GM19372 (cell line): ENCODE data around the gene HDAC10.
A peak's percentile ranks its signal among the peaks of the same experiment; 100 is the strongest.

ENCODE experiments used
- ATAC-seq: cut with Tn5 transposase; IDR thresholded peaks from one replicate; pipeline ENCODE4 v1.9.1; 2021; ENCODE audit warnings: mild to moderate bottlenecking, low read depth, moderate library complexity; ENCODE audit not compliant: unreplicated experiment

Gene HDAC10

DNA sequence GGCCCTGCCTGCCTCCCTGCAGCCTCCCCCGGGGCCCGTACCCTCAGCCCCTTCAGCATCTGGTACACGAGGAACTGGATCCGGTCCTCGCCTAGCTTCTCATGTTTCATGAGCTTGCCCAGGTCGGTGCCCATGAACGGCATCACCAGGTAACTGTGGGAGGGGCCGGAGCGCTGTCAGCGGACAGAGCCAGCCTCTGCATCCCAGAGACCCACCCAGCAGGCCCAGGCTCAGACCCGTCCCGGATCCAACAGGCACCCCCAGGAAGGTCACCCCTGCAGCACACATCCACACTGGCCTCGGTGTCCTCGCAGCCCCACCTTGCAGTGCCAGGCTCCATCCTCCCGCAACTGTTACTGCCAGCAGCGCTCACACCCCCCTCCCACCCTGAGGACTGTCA lies 6.0 kb upstream of the HDAC10 start:
- ATAC-seq = no peak

DNA sequence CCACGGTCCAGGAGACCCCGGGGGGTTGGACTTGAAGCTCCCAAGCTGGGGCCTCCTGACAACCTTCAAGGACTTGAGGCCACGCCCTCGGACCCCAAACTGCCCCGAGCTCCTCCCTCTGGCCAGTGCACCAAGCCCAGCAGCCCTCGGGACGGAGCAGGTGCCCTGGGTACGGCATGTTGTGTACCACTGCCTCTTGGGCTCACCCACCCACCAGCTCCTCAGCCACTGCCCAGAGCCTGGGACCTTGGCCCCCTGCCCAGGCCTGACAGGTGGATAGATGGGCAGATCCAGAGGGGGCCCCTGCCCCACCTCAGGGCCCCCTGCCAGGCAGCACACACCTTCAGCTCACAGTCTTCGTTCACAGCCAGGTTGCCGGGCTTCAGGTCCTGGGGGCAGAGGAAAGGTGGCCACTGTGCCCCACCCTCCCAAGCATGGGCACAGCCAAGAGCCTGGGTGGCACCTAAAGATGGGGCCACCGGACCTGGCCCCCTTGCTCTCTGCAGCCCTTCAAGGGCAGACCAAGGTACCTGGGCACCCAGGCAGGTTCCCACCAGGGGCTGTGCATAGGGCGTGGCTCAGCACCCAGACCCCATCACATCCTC lies 5.3 kb upstream of the HDAC10 start:
- no peak for ATAC-seq

DNA sequence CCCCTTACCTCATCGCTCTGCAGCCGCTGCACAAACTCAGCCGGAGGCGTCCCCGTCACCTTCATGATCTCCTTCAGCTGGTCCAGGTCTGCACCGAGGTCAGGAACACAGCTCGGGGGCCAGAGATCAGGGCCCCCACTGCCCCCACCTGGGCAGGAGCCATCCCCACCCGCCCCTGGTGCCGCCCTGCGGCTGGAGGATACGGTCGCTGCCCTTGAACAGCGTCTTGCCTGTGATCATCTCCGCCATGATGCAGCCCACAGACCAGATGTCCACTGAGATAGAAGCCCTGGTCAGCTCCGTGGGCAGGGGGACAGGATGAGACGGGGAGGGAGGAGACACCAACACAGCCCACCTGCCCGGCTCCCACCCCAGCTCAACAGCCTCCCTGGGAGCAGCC lies 4.5 kb upstream of the HDAC10 start:
- ATAC-seq = no peak

DNA sequence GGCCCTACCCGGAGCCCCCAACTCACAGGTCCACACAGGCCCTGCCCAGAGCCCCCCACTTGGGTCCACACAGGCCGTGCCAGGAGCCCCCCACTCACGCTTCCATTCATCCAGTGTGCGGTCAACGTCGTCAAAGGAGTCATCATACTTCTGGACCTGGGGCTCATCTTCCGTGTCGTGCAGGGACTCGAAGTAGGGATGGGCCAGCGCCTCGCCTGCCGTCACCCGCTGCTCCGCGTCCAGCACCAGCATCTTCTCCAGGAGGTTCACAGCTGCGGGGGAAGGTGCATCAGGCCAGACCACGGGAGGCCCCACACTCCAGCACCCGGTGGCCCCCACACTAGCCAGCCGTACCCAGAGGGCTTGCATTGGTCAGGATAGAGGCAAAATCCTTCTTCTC lies 4.0 kb upstream of the HDAC10 start:
- ATAC-seq = no peak

DNA sequence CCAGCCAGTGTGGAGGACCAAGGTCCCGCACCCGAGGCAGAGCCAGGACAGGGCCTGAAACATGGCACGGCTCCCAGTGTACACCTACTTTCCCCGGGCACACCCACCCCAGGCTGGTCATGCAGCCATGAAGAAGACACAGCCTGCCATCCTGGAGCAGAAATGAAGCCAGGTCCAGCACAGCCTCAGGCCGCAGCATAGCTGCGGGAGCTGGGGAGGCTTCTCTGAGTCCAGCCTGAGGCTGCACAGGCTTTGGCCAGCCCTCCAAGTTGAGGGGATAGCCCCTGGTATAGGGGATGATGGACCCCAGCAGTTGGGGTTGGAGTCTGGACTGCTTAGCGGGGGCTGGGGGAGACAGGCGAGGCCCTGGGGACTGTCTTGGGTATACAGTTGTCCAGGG lies 2.9 kb upstream of the HDAC10 start:
- no peak for ATAC-seq

DNA sequence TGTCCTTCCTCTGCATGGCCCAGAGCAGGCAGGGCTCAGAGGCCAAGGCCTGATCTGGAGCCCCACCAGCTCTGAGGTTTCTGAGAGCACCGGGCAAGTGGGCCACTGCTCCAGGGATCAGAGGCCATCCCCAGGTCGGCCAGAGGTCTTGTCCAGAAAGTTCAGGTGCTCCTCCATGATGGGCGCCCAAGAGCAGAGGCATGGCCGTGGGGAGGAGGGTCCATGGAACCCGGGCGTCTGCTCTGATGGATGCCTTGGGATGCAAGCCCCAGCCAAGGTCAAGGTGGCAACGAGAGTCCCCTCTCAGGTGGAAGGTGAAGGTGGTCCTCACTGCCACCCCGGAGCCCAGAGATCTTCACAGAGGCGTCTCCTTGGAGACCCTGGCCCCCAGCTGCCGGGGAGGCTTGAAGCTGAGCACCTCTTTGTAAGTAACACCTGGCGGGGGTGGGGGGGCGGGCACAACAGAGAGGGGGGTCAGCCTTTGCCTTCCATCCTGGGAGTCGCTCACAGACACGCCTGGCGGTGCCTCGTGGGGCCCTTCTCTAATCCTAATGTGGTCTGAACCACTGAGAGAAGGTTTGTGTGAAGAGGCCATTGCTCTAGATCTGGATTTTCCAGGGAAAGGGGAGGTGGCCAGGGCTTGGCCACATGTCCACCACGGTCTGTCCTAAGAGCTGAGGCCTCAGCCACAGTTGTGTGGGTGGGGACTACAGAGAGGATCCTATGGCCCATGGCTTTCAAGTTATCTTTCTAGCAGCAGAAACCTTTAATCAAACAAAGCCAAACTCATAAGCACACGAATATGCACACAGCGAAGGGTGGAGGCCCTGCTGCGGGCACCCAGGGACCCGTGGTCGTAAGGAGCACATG lies 2.2 kb upstream of the HDAC10 start:
- no peak for ATAC-seq

DNA sequence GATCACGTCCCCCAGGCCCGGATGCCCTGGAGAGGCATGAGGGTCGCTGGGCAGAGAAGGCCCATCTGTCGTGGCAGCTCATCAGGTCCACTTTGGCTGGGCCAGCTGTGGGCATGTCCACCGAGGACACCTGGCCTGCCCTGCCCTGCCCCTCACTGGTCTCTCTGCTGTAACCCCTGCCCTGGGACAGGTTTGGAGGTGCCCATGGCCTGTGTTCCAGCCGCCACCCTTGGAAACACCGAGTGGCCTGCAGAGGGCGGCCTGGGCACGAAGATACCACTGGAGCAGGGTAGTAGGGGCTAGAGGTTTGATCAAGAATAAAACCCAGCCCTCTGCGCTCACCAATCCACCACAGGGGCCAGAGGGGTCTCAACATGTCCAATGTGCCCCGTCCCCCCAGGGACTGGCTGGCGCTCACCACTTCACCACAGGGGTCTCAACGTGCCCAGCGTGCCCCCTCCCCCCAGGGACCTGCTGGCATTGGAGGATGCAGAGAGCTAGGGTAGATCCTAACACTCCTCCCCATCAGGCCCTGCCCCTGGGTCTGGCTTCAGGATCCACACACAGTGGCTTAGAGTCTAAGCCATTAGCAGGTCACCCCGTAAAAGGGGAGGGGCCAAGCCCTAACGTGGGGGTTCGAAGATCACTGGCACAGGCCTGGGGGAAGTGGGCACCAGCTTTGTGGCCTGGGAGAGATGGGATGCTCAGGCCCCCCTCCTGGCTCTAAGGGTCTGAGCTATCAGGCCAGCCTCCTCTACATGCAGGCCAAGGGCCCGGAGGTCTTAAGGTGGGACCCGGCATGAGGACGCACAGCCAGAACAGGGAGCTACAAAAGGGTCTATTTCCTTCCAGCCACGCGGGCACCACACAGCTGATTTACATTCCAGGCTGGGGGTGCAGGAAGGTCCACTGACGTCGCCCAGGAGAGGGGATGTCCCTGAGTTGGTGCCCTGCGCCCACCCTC lies 1.3 kb upstream of the HDAC10 start:
- no peak for ATAC-seq

DNA sequence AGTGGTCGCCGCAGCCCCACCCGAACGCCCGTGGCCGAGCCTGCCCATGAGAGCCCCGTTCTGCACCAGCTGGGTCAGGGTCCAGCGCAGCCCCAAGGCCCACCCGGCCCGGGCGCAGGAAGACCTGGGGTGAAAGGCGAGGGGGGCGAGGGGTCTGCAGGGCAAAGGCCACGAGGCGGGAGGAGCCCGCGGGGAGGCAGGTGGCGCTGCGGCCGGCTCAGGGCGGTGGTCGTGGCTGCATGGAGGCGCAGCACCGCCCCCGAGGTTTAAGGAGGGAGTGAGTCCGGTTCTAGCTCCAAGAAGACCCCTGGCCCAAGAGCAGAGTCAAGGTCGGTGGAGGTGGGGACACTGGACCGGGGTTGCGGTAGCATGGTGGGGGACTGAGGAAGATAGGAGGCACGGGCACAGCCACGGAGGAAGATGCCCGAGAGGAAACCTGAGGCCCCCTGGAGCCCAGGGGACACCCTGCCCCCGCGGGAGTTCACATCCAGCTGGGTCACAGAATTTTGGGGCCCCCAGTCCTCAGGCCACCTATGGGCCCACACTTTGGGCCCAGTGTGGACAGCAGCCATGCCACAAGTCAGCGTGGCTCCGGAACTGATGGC lies 514 bp upstream of the HDAC10 start:
- no peak for ATAC-seq

DNA sequence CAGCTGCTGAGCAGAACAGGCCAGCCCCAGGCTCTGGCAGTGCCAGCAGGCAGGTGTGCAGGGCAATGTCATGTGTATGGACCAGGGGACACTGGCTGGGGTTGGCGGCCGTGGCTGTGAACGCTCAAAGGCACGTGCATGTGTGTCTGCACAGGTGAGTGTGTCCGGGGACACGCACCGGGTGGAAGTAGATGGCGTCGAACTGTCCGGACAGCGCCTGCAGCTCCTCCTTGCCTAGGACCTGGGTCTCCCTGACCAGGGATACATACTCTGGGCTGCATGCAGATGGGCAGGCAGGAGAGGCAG lies 863 bp downstream of the HDAC10 start:
- no peak for ATAC-seq

DNA sequence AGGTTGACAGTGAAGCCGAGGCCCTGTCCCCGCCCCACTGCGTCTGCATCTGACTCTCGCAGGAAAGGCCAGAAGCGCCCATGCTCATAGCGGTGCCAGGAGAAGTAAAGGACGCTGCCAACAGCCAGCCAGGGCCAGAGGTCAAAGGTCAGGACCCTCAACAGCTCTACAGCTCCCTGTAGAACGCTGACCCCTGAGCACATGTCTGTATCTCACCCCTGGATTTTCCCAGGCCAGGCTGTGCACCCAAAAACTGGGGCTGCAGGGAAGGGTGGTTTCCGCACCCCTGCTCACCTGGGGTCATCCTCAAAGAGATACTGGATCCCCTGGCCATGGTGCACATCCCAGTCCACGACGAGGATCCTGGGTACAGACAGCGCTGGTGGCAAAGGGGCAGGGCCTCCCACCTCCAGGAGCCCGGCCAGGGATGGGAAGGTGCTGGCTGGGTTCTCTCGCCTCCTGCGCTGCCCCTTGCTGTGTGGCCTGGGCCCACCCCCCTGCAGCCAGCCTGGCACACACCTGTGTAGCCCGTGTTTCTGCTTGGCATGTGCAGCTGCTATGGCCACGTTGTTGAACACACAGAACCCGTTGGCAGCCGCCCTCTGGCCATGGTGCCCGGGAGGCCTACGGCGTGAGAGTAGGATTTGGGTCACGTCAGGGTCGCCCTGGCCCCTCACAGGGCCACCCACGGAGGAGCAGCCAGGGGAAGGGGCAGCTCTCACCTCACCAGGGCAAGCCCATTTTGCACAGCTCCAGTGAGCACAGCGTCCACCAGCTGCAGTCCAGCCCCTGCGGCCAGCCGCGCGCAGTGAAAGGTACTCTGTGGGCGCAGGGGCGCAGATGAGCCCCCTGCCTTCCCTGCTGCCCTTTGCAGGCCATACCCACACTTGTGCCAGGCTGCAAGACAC lies 1.5 kb downstream of the HDAC10 start:
- ATAC-seq = no peak

DNA sequence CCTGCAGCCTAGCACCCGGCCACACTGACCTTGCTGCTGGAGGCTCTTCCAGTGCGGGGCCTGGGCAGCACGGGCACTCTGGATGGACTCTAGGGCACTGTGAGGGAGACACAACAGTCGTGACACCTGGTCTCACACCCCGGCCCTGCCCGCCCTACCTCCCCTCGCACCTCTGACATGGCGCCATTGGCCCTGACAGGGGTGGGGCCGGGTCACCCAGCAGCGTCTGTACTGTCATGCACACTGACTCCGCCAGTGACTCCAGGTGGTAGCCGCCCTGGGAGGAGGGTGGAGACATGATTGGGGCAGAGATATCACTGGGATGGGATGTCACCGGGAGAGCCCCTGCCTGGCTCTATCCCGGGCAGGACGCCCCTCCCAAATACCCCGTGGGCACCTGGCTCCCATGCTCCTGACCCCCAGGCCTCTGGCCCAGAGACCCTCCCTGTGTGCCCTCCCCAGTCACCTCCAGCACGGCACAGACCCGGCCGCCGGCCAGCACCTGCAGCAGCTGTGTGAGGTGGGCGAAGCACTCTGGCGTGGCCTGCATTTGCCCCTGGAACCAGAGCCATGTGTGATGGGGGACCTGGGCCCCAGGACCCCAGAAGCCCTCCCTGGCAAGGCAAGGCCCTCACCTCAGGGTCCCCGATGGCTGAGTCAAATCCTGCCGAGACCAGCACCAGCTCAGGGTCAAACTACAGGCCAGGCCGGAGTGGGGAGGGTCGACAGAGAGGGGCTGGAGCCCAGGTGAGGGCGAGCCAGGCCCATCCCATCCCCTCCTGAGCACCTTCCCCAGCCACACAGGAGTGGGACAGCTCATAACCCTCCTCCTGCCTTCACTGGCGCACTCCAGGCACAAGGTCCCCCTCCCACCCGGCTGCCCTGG lies 2.6 kb downstream of the HDAC10 start:
- no peak for ATAC-seq

DNA sequence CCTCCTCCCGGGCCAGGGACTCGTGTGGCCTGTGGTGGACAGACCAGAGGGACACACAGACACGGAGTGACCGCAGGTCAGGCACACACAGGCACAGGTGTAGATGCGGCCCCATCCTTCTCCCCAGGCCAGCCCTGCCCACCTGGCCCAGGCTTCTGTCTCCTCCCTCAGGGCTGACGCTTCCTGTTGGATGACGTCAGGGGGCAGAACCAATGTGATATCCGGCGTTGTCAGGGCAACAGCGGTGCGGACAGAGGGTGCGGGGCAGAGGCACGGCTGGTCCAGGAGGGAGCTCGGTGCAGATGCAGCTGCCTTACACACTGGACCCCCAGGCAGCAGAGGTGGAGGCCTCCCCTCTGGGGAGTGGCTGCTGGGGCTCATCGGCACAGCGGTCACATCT lies 3.3 kb downstream of the HDAC10 start:
- ATAC-seq = no peak

DNA sequence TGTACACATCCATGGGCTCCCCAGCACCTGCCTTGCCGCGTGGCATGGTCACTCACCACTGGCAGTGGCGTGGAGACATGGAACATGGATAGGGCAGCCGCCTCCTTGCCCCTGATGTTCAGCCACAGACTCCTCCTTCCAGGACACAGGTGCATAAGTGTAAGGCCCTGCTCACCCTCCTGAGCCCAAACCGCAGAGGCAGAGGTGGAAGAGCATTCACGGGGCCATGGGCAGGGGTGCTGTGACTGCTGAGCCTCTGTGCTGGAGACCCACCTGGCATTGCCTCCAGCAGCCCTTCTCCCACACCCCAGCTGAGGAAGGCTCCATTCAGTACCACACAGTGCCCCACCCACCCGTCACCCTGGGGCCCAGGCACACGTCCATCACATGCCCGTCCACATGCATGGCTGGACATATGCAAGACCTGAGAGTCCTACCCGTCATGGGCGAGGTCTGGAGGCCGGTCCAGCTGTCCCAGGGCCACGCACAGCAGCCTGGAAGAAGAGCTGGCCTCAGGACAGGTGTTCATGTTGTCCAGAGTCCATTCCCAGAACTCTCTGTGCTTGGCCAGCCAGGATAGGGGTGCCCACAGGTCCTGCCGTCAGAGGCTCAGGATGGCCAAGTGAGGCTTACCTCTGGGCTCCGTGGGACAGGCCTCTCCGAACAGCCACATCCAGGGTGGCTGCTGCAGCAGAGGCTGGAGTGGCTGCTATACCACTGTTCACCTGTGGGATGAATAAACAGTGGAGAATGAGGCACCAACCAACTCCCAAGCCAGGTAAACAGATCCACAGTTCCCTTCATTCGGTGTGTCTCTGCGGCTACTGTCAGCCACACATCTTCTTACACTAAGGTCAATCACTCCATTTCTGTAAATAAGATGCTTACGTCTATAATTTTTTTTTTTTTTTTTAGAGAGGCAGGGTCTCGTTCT lies 4.6 kb downstream of the HDAC10 start:
- no peak for ATAC-seq

DNA sequence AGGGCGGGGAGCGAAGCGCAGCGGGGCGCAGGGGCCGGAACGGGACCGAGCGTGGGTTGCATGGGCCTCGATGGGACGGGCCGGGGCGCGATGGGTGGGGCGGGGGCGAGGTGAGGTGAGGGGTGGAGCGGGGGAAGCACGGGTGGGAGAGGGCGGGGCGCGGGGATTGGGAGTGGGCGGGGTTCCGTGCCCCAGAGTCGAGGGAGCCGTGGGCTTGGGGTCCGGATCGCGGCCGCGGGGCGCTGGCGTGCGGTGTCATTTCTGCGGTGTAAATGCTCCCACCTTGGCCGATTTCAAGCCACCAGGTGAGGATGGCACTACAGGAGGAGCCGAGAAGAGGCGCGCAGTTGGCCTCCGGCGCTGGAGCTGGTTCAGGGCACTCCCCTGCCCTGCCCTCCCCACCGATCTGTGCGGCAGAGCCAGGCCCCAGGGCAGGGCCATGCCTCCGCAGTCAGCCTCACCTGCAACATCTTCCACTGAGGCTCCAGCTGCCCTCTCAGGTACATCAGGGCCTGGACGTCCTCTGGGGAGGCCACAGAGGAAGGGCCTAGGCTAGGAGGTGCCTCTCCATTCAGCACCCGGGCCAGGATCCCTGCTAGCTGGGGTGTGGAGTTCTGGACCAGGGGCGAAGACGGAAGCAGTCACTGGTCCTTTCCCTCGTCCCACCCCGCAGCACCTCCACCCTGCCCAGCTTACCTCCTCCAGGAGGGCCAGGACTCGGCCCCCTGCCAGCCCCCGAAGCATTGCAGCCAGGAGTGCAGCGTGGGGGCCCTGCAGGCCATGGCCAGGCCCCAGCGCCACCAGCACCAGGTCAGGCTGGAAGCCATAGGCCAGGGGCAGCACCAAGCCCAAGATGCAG lies 5.6 kb downstream of the HDAC10 start:
- no peak for ATAC-seq

DNA sequence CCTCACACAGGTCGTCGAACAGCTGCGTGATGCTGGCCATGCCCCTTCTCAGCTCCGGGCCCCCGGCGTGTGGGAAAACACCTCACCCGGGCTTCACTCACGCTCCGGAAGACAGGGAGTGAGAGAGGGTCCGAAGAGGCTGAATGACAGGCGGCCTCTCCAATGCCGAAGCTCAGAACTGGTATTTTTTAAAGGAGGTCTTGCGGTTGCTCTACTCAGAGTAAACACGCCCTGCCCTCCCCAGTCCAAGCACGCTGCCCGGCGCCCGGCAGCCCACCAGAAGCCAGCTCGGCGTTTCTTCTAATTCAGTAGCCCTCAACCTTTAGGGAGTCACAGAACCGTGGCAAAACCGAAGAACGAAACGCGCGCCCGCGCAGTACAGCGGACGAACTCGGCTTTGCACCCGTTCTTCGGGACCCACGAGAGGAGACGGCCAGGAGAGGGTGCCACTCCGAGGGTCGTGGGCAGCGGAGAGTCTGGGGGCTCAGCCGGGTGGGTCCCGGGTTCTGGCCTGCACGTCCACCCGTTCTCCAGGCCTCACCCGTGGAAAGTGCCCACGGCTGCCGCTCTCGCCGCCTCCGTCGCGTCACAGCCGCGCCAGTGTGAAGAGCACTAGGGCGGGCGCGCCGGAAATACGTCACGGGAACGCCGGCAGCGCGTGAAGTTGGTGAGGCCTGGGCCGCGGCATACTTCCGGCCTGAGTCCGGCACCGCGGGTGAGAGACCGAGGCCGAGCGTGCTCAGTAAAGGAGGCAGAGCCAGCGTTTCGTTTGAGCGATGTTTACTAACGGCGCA lies 6.4 kb downstream of the HDAC10 start, which contains the start of gene TUBGCP6:
Gene TUBGCP6, minus strand, starts transcription at position 604 of the 794 bp plus-strand sequence. Its CDS starts 564 bp downstream, at position 40.
- ATAC-seq = peak; percentile 80
